ENCODE measurements around the gene VPS37B. TPM values are rescaled to one million over a fixed set of nuclear protein-coding genes. Genes with fewer than 3 reads are reported as not detected.

VPS37B gene
- total and polyA plus RNA-seq, 2 donors (not counting 3 experiments of a cell fraction or from before 2014, with no cell fraction given) = 39.5 to 45.9 TPM

GRCh38 chr12:122866379-122866778 lies 29.5 kb downstream of the VPS37B start:
- no peak for TF ChIP-seq CTCF (IDR thresholded peaks at IDR 0.05; ENCODE audit: extremely low read depth in 1 of 2, insufficient read depth in 1 of 2, low read depth in 1 of 2, low read length in 2 of 2)
- TF ChIP-seq GATA2 (IDR thresholded peaks at IDR 0.05; ENCODE audit: insufficient read depth, insufficient read length, low read depth, low read length) = no peak
- no peak for TF ChIP-seq JUN (IDR thresholded peaks at IDR 0.05; ENCODE audit: borderline replicate concordance, insufficient read depth, insufficient read length, low read depth)
- no peak for TF ChIP-seq POLR2AphosphoS5 (IDR thresholded peaks at IDR 0.05; ENCODE audit: insufficient read depth, low read depth, low read length)
- no peak for TF ChIP-seq EZH2 (IDR thresholded peaks at IDR 0.05; ENCODE audit: borderline replicate concordance, low read depth, low read length, severe bottlenecking)
- TF ChIP-seq, protein P1, sequence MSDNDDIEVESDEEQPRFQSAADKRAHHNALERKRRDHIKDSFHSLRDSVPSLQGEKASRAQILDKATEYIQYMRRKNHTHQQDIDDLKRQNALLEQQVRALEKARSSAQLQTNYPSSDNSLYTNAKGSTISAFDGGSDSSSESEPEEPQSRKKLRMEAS (IDR thresholded peaks at IDR 0.05; ENCODE audit: insufficient read depth, insufficient read length) = no peak
- no peak for TF ChIP-seq MYC (IDR thresholded peaks at IDR 0.05; ENCODE audit: low read depth, low read length)
- no peak for TF ChIP-seq FOS (IDR thresholded peaks at IDR 0.05; ENCODE audit: borderline replicate concordance, insufficient read depth, low read length)
- no peak for TF ChIP-seq POLR2A (IDR thresholded peaks at IDR 0.05; ENCODE audit: low read depth, low read length)
- H3K4me3 ChIP-seq (replicated peaks in 1 of 3; ENCODE audit: insufficient read depth in 1 of 3, low read depth in 1 of 3, low read length in 3 of 3) = no peak overlapping the region
- H3K4me1 ChIP-seq (ENCODE audit: control insufficient read depth, extremely low read depth, insufficient read depth, low read length) = peaks cover 13% of the 10 kb centered on the region
- H3K9me3 ChIP-seq (replicated peaks; ENCODE audit: control insufficient read depth, insufficient read depth, low read length) = no peaks in the 10 kb centered on the region
- H3K9ac ChIP-seq (replicated peaks; ENCODE audit: extremely low read depth, insufficient read depth, low read length) = no peak overlapping the region
- ChIA-PET POLR2A (no interaction called here), CTCF (interaction anchor here (1.4 to 2.3 kb wide), 4 partner anchors 16 to 372 kb away, joined by 5 to 16 read pairs (median 8); no protein-coding TSS in a partner anchor)
- no peaks in the 10 kb centered on the region for H3K27me3 ChIP-seq (ENCODE audit: control insufficient read depth in 2 of 2, insufficient read depth in 2 of 2, low read length in 2 of 2)
- H4K20me1 ChIP-seq (replicated peaks; ENCODE audit: control insufficient read depth, extremely low read depth, insufficient read depth, low read length) = no peaks in the 10 kb centered on the region
- H3K36me3 ChIP-seq (ENCODE audit: control insufficient read depth in 2 of 2, extremely low read depth in 1 of 2, insufficient read depth in 2 of 2, low read length in 2 of 2) = peaks cover 22 to 28% of the 10 kb centered on the region in 2 experiments
- intact Hi-C loops (cut with micrococcal nuclease) (loop anchor here (5.0 kb wide), 1 partner anchor 371 kb away; no protein-coding TSS in a partner anchor), dilution Hi-C loops (cut with MboI; ENCODE audit: extremely low pct_ligation_motif_present, low sequenced_read_pairs) (no loop called here)
- no peak overlapping the region for H3K4me2 ChIP-seq (ENCODE audit: insufficient read depth, low read length)
- FAIRE-seq (no peak), DNase-seq (ENCODE audit: low read depth, low spot score) (no peak)
- TSS peak; percentile 0 for BruUV-seq (replicated peaks)
- no peaks in the 10 kb centered on the region for H3K9me1 ChIP-seq (replicated peaks; ENCODE audit: control insufficient read depth, extremely low read depth, insufficient read depth, low read length)
- peaks cover 16% of the 10 kb centered on the region for H3K79me2 ChIP-seq (ENCODE audit: control insufficient read depth, insufficient read depth, low read length)
- no peak overlapping the region for H2AFZ ChIP-seq (ENCODE audit: low read depth, low read length)
- H3K27ac ChIP-seq (ENCODE audit: insufficient read depth, low read depth, low read length) = no peak overlapping the region
